ENCODE data around the gene ACMSD. TPM values are rescaled to one million over a fixed set of nuclear protein-coding genes. Genes with fewer than 3 reads are reported as not detected.

Gene ACMSD
- total and polyA plus RNA-seq, 2 of the 4 experiments (the other 2 are of a cell fraction): not detected

- POLR2A ChIA-PET (ENCODE audit: unreplicated experiment): no interaction called here
Observed at GRCh38 chr2:134892282-134893035, 54.0 kb downstream of the ACMSD start.

More at GRCh38 chr2:134892282-134893035, 54.0 kb downstream of the ACMSD start:
- Histone ChIP-seq H3K23ac (ENCODE audit: low read depth, low read length) (no peak overlapping the region), H3K79me1 (ENCODE audit: low read depth in 1 of 2, low read length in 2 of 2) (no peaks in the 10 kb centered on the region), H3K14ac (replicated peaks; ENCODE audit: low read depth, low read length) (no peak overlapping the region), H3K9me3 (ENCODE audit: control insufficient read depth, insufficient read depth, low read length) (no peaks in the 10 kb centered on the region), H4K8ac (ENCODE audit: low read depth in 2 of 2, low read length in 2 of 2) (no peak overlapping the region), H3K9me1 (ENCODE audit: insufficient read depth, low read length) (no peaks in the 10 kb centered on the region), H3K9ac (ENCODE audit: low read depth, low read length) (no peak overlapping the region), H2AK5ac (ENCODE audit: low read depth, low read length) (no peak overlapping the region), H4K20me1 (ENCODE audit: insufficient read depth, low read length) (no peaks in the 10 kb centered on the region), H2BK15ac (ENCODE audit: low read depth, low read length) (no peak overlapping the region), H3K36me3 (ENCODE audit: control insufficient read depth, insufficient read depth, low read length) (no peaks in the 10 kb centered on the region), H4K5ac (ENCODE audit: low read depth, low read length) (no peak overlapping the region), H2BK20ac (ENCODE audit: low read depth, low read length) (no peak overlapping the region), H3K4me2 (ENCODE audit: low read depth, low read length) (no peak overlapping the region), H2AK9ac (replicated peaks; ENCODE audit: low read depth, low read length, poor library complexity) (no peak overlapping the region), H3K4me3 (ENCODE audit: insufficient read depth, low read depth, low read length) (no peak overlapping the region), H2BK5ac (ENCODE audit: low read depth, low read length, poor library complexity, severe bottlenecking) (no peak overlapping the region), H3K27ac (ENCODE audit: insufficient read depth, low read length) (no peak overlapping the region), H3K4ac (ENCODE audit: low read depth, low read length) (no peak overlapping the region), H2BK120ac (ENCODE audit: low read depth, low read length) (no peak overlapping the region), H3K4me1 (ENCODE audit: control insufficient read depth, insufficient read depth, low read length) (no peaks in the 10 kb centered on the region), H3K18ac (ENCODE audit: low read depth, low read length) (no peak overlapping the region), H2AFZ (replicated peaks; ENCODE audit: low read length, poor library complexity) (no peak overlapping the region), H3K56ac (ENCODE audit: extremely low read depth, insufficient read depth, low read length) (no peak overlapping the region), H3K27me3 (ENCODE audit: control insufficient read depth, insufficient read depth, low read length) (no peaks in the 10 kb centered on the region), H4K91ac (ENCODE audit: insufficient read depth, low read depth, low read length) (no peak overlapping the region)
- in situ Hi-C loops (cut with MboI; ENCODE audit: low sequenced_read_pairs) (no loop called here), dilution Hi-C loops (cut with HindIII; ENCODE audit: low sequenced_read_pairs, unreplicated experiment) (no loop called here), intact Hi-C loops (cut with micrococcal nuclease) (no loop called here)
- no peak for DNase-seq
- no CpG with 5 or more reads among the region's 1 CpG for WGBS, 2 experiments (ENCODE audit: extremely low coverage in 2 of 2, insufficient read length in 1 of 2)
- CTCF ChIA-PET: interaction anchor here (1.5 kb wide), 1 partner anchor 110 kb away, joined by 4 read pairs; no protein-coding TSS in a partner anchor
- no peak for ATAC-seq (ENCODE audit: low read depth)
- no TSS peak for BruUV-seq (replicated peaks)
- no peak for TF ChIP-seq NFE2L2 (IDR thresholded peaks at IDR 0.05; ENCODE audit: low read depth, low read length)
- no peak for TF ChIP-seq USF2 (IDR thresholded peaks at IDR 0.05; ENCODE audit: low read depth, low read length)
- TF ChIP-seq CEBPB (IDR thresholded peaks at IDR 0.05; ENCODE audit: low read depth, low read length): no peak
- no peak for TF ChIP-seq MXI1 (IDR thresholded peaks at IDR 0.05; ENCODE audit: borderline replicate concordance, low read depth, low read length)
- no peak for TF ChIP-seq ELK1 (IDR thresholded peaks at IDR 0.05; ENCODE audit: borderline replicate concordance, low read depth, low read length)
- TF ChIP-seq CTCF (conservative IDR thresholded peaks at IDR 0.05; ENCODE audit: low read depth, low read length): no peak
- TF ChIP-seq MAZ (IDR thresholded peaks at IDR 0.05; ENCODE audit: borderline replicate concordance, low read depth, low read length): no peak
- TF ChIP-seq FOS (IDR thresholded peaks at IDR 0.05; ENCODE audit: low read depth, low read length): no peak
- TF ChIP-seq CHD1 (IDR thresholded peaks at IDR 0.05; ENCODE audit: low read depth, low read length): no peak
